HG02938 (cell line): ENCODE measurements around the gene MACC1.
A peak's percentile ranks its signal among the peaks of the same experiment; 100 is the strongest.

ENCODE experiments used
- ATAC-seq: cut with Tn5 transposase; IDR thresholded peaks from one replicate; pipeline ENCODE4 v1.9.1; 2021; ENCODE audit warnings: mild to moderate bottlenecking, moderate library complexity; ENCODE audit not compliant: unreplicated experiment

Gene MACC1

DNA sequence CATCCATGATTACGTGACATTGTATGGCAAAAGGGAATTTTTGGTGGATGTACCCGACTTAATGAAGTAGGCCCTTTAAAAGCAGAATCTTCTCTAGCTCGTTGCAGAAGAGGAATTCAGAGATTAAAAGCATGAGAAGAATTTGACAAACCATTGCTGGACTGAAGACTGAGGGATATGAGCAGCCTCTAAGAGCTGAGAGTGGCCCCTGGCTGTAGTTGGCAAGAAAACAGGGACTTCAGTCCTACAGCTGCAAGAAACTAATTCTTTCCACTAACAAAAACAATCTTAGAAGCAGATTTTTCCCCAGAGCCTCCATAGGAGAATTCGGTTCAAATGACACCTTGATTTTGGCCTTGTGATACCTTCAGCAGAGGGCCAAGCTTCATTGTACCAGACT is 34.1 kb downstream of the MACC1 start:
- no peak for ATAC-seq

DNA sequence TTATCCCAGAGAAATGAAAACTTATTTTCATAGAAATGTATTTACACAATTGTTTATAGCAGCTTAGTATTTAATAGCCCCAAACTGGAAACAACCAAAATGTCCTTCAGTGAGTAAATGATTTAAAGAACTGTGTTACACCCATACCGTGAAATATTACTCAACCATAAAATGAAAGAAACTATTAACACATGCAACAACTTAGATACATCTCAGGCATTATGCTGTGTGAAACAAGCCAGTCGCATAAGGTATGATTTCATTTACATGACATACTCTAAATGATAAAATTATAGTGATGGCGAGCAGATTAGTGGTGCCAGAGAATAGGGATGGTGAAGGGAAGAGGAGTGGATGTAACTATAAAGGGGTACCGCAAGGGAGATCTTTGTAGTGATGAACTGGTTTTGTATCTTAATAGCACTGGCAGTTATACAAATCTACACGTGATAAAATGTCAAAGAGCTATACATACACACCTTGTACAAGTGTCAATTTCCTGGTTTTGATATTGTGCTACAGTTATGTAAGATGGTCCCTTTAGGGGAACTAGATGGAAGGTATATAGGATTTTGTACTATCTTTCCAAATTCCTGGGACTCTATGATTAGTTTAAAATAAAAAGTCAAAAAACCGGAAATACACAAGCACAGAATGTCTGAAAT is 40.5 kb downstream of the MACC1 start:
- no peak for ATAC-seq

DNA sequence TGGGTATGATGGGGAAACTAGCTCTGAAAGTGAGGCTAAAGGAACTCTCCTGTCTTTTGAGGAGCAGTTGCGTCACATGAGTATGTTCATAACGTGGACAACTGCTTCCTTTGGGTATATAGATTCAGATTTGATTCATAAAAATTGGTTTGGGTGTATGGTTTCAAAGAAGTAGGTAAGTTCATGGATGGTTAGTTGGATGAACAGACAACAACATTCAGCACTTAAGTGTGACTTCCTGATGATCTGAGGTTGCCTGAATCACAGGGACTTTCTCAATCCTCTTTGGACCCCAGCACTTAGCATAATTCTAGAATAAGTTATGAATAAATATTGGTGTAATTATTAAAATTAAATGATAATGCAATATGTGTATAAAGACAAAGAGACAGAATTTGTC is 43.4 kb downstream of the MACC1 start:
- ATAC-seq: no peak

DNA sequence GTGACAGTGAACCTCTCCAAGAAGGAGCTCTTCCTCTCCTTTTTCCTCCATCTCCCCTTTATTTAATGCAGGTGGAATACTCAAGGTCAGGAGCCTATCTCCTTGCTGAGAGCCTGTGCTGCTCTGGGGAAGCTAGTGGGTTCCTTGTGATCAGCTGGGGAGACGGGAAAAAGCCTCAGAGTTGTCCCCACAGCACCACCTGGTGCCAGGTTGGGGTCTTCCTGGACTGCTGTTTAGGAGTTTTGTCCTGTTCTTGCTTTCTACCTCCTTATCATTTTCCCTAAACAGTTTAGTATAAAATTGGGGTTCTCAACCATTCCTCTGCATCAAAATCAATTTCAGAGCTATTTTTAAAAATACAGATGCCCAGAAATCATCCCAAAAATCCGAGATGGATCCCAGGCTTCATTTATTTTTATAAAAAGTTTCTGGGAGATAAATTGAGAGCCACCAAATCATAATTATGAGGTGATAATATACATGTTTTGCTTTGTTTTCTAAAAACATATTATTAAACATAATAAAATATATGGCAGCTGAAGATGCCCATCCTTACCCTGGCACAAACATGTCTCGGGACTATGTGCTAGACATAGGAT is 44.3 kb downstream of the MACC1 start:
- peak; percentile 65 for ATAC-seq

DNA sequence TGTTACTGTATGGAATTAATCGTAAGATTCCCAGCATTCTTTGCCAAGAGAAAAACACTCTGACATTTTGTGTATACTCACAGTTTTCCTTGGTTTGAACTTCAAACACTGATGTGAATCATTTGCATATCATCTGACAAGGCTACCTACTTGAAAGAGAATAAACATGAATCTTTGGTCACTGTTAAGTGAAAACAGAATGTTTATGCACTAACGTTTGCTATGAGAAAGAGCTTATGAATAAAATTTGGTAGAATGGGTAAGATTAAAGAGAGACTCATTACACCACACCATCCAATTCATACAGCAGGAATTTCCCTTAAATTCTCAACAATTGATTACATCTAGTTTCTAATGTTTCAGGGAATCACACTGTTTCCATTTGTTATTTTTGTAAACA is 46.6 kb downstream of the MACC1 start:
- ATAC-seq: no peak

DNA sequence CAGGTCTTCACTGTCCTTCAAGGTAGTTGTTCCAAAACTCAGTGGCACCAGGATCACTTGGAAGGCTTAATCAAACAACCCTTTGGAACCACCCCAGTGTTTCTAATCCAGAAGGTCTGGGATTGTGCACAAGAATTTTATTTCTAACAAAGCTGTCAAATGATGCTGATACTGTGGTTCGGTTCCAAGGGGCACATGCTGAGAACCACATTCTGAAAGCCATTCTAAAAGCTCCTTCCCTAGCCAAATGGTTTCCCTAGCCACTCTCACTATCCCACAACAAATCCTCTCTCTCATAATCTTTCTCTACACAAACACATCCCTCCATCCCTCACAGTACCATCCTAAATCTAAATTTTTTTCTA is 52.1 kb downstream of the MACC1 start:
- ATAC-seq: no peak

DNA sequence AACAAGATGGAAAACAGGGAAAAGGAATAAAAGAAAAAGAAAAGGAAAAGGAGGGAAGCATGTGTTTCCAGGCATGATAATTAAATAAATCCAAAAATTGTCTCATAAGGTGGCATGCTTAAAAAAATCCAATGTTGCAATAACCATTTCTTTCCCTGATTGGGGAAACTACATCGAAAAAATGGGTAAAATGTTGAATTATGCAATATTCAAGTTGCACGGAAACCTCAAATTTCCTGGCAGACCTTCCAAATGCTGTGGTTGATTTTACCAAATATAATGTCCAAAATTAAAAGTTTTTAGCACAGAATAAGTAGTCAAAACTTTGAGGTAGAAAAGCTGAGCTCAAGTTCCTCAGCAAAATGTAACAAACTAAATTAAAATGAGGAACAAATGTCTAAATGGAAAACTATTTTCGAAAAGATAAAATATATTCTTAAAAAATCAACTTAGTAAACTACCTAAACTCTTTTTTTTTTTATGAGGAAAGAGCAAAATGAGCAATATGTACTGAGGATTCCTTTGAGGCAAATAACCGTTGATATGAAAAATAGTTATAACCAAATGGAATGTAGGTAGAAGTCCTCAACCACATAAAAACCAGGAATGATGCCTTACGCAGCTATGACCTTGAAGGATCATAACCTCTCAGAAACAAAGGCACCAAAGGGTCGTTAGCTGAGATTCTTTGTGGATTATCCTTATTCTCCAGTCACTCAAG is 52.6 kb downstream of the MACC1 start:
- no peak for ATAC-seq

DNA sequence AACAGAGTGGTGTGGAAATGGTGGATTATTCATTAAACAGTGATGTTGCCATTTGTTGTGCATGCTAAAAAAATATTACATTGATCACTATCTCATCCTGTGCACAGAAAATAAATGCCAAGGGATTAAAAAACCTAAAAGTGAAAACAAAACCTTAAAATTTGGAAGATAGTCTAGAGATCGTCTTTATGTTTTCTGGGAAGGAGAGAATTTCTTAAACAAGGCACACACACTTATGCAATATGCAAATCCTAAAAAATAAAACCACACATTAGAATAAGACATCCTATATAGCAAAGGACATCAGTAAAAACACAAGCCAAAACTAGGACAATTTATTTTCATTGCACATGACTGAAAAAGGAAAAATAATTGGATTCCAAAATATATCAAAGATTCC is 54.5 kb downstream of the MACC1 start:
- no peak for ATAC-seq

DNA sequence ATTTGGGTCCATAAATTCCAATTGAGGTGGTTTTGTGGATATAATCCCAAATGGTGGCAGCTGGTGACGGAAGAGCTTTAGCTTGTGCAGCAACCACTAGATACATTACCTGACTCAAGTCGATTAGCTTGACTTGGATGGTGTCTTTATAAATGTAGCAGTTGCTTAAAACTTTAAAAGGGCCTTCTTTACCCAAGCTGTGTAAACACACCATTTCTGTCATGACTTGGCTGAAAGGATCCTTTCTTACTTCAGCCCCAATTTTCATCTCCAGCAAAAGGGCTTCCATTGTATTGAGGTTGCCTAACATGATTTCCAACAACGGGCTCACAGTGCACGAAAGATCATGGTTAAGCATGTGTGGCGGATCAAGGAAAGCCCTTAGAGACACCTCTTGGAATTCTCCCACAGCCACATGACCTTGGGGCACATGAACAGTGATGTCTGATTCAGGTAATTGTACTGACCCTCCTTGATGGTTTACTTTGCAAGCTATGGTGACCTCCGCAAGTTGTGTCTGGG is 57.9 kb downstream of the MACC1 start:
- ATAC-seq: no peak

DNA sequence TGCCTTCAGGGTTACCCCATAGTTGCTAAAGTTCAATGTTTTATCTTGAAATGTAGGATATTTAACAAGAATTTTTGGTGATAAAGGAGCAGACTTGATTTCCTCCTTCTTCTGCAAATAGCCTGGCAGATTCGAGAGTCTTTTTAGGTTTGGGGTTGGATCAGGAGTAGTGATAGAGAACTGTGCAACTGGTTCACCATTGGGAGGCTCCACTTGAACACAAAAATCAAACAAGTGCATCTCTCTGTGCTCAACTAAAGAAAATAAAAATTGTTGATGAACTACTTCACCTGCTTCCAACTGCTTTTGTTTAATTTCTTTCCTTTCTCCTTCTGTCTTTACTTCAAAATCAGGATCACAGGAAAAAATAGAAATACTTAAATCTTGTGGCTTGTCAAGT is 58.5 kb downstream of the MACC1 start:
- no peak for ATAC-seq

DNA sequence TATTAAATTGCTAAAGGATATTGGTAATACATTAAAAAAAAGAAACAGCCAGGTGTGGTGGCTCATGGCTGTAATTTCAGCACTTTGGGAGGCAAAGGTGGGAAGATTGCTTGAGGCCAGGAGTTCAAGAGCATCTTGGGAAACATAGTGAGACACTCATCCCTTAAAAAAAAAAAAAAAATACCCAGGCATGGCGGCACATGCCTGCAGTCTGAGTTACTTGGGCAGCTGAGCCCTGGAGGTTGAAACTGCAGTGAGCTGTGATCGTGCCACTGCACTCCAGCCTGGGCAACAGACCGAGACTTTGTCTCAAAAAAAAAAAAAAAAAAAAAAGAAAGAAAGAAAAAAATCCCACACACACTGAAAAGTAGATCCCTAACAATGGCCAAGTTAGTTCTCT is 59.7 kb downstream of the MACC1 start:
- ATAC-seq: no peak

DNA sequence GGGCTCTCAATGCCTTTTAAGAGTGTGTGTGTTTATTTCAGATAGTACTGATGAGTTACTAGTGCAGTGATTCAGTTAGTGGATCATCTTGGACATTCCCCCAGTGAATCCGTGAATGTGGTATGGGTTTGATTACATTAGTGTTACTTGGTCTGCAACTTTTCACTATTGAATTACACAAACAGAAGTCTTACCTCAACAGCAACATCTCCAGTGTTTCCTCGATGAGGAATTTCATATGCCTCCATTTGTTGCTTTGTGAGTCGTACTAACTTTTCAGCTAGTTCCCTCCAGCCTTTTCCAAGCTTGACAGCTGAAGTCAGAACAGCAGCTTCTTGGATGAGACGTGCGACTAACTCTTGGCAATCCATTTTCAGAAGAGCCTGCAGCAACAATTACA is 63.2 kb downstream of the MACC1 start:
- no peak for ATAC-seq

DNA sequence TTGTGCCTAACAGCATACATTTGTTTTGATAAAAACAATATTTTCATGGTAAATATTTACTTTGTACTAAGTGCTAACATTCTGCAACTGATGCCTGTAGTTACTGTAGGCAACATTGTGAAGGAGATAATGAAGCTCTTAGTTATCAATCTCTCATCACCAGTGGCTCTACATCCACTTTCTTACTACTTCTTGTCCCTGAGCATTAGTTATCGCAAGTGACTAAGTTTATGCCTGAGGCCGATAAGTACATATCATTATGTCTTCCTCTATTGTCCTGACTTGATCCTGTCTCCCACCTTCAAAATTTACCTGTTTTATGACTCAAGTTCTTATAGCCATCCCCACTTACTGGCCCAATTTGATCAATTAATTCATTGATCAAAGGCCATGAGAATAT is 63.6 kb downstream of the MACC1 start:
- ATAC-seq: no peak

DNA sequence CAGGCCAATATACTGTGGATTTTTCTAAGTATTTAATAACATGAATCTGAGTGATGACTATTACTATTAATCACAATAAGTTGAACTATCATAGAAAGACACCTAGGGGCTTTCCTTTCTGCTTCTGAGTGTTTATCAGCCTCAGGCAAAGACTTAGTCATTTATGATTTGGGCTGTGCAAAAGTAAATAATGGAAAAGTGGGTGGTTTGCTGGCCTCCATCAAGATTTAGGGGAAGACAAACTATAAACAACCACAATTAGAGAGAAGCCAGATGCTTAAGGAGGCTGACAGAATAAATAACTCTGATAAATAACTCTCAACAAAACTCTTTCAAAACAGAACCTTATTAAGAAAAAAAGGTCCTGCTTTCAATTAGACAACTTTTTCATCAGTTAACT is 64.7 kb downstream of the MACC1 start:
- ATAC-seq: no peak

DNA sequence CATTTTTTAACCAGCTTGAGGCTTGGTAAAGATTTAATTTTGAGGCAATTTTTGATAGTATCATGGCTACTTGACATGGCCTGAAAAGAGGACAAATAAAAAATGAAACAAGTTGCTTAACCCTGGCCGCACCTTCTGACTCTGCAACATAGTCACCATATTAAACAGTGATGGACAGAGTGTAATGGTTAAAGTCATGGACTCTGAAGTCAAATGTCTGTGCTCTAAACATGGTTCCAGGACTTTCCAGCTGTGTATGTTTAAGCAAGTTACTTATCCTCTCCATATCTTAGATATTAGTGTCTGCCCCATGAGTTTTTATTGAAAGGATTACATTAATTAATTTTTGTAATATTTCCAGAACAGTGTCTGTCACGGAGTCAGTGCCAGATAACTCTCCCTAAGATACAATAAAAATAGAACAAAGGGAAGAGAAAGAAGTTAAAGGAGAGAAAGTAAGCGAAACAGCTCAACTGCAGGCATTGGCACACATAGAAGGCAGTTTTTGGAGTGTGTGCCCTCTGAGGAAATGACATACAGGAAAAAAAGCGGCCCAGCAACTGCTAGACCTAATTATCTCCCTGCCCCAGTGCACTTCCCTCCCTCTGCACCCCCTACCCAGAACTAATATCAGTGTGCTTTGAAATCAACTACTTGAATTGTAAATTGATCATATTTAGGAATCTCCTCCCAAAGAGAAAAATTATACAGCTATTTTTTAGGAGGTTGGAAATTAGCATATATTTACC is 65.3 kb downstream of the MACC1 start:
- no peak for ATAC-seq

DNA sequence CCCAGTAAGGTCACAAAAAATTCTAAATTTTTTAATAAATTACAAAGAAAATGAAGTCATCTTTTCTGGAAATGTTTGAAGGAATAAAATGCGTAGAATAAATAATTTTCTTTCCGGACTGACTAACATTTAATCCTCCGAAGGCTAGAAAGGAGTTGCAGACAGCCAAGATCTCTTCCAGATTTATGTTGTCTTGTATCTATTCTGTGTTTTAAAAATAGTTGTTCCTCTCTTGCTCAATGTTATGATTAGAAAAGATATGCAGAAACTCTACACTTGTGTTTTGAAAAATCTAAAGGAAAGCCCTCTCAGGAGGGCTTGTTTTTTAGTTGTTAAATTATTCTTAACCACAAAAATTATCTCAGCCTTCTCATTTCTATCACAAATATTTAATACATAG is 70.7 kb downstream of the MACC1 start:
- no peak for ATAC-seq

DNA sequence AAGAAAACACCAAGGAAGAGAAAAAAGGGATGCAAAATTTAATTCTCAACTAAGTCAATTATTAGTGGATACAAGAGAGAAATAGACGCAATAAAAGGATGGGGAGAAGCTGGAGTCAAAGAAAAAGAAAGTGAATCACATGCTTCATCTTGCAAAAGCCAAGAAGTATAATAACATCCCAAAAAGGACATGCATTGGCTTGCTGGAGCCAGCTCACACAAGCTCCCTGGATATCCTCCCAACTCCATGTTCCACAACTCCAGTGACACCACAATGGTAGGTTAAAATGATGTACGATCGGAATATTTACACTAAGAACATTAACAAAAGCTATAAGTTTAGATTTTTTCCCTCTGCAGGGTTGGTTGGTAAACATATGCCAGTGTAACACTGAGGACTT is 72.4 kb downstream of the MACC1 start:
- ATAC-seq: no peak

DNA sequence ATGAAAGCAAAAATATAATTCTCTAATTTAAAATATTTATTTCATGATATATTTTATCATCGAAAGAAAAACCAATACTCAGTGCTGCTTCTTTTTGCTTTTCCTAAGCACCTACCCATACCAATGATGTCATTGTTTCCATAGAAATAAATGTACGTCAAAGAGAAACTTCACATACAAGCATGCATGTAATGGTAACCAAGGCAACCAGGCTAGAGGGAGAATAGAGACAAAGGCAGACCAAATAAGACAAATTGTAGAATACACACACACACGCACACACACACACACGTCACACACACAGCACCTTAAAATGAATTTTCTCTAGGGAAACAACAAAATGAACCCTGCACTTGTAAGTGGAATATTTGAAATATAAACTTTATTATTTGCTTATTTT is 75.5 kb downstream of the MACC1 start:
- no peak for ATAC-seq

DNA sequence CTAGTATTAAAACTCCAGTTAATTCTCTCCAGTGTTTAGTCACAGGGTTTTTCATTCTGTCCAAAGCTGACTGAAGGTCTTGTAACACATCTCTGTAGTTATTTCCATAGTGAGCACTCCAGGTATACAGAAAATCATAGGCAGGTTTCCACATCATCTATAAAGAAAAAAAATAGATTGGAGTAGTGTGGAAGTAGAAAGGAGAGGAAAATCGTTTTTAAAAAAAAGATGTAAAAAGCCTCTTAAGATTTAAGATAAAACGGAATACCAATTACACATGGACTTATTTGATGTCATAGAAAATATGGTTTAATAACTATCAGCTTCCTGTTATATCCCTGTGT is 76.2 kb downstream of the MACC1 start:
- no peak for ATAC-seq

DNA sequence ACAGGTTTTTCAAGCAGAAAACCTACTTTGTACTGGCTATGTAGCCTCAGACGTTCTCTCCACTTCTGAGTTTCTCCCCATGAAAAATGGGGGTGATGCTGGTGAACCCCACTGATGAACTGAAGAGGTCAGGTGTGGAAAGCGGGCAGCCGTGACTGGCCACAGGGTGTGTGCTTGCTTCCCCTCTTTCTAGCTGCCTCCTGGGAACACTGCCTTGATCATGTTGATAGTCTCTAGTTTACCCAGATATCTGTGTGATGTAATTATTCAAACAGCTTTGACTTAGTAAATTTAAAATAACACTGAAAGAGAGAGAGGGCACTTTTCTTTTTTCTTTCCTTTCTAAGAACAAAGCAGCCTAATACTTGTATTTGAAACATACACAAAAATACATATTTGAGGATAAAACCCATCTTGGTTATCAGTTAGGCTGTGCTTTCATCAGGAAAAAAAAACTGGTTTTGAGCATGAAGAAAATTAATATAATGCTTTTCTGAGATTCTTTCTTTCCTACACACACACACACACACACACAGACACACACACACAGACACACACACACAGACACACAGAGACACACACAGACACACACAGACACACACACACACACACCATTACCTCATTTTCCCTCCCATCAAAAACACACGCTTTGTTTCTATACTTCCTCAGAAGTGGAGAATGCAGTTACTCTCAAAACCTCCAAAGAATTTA is 76.7 kb downstream of the MACC1 start:
- no peak for ATAC-seq

DNA sequence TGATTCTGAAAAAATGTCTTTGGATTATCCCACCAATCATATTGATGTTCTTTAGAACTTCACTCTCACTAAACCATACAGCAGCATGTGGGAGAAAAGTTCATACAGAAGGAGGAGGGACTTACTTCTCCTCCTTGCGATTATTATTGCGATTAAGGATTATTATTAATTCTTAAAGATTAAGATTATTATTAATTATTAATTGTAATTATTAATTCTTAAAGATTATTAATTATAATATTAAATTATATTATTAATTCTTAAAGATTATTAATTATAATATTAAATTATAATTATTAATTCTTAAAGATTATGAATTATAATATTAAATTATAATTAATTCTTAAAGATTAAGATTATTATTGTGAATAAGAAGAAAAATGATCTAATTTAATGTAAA is 80.5 kb downstream of the MACC1 start:
- no peak for ATAC-seq
